Cardiac ventricle fibroblast (primary cell): ENCODE data around the gene CKB. TPM values are rescaled to one million over a fixed set of nuclear protein-coding genes. Genes with fewer than 3 reads are reported as not detected.

Experiments used
- total RNA-seq: library from RNA; depleted of rRNA; stranded (reverse); fragments of >200 nt; gene quantifications from 2 replicates; pipeline ENCODE4 v1.2.3, GENCODE V29; 2015

The CKB gene
- 7.8 and 11.6 TPM in 2 replicates for total RNA-seq

GRCh38 chr14:103522649-103523574 is at the start of gene CKB:
CKB (minus strand) TSS chr14:103522830; CDS start chr14:103522493, 337 bp downstream.

GRCh38 chr14:103562429-103563225 is 40.0 kb upstream of the CKB start, which contains the start of the genes BAG5 and COA8:
BAG5 (minus strand) TSS chr14:103562657; CDS start chr14:103561164, 1,493 bp downstream.
COA8 (plus strand) TSS chr14:103562960; CDS start chr14:103563002, 42 bp downstream.

GRCh38 chr14:103528587-103529382 is 6.2 kb upstream of the CKB start, which contains the start of gene TRMT61A:
TRMT61A (plus strand) TSS chr14:103529196; CDS start chr14:103529979, 783 bp downstream.

Other genes starting within 250 kb of the CKB start
- gene EIF5, start 188.6 kb downstream of the CKB start, total RNA-seq: 213 and 229 TPM in 2 replicates
- gene MARK3, start 137.4 kb downstream of the CKB start, total RNA-seq: 52.8 and 53.5 TPM in 2 replicates
- gene TRMT61A, start 6.4 kb upstream of the CKB start, total RNA-seq: 8.7 and 9.7 TPM in 2 replicates
- 16.7 and 17.3 TPM in 2 replicates for gene BAG5, start 39.8 kb upstream of the CKB start, total RNA-seq
- gene COA8, start 40.1 kb upstream of the CKB start, total RNA-seq: 29.1 and 30.0 TPM in 2 replicates
- gene KLC1, start 106.4 kb upstream of the CKB start, total RNA-seq: 122 and 127 TPM in 2 replicates
- gene XRCC3, start 192.6 kb upstream of the CKB start, total RNA-seq: 3.6 and 13.5 TPM in 2 replicates
- gene ZFYVE21, start 193.0 kb upstream of the CKB start, total RNA-seq: 51.6 and 60.8 TPM in 2 replicates